ENCODE measurements around the gene FGGY. TPM values are rescaled to one million over a fixed set of nuclear protein-coding genes. Genes with fewer than 3 reads are reported as not detected.

The FGGY gene
- total and polyA plus RNA-seq, 8 donors = 6.2 to 27.0 (median 16.0) TPM

DNA sequence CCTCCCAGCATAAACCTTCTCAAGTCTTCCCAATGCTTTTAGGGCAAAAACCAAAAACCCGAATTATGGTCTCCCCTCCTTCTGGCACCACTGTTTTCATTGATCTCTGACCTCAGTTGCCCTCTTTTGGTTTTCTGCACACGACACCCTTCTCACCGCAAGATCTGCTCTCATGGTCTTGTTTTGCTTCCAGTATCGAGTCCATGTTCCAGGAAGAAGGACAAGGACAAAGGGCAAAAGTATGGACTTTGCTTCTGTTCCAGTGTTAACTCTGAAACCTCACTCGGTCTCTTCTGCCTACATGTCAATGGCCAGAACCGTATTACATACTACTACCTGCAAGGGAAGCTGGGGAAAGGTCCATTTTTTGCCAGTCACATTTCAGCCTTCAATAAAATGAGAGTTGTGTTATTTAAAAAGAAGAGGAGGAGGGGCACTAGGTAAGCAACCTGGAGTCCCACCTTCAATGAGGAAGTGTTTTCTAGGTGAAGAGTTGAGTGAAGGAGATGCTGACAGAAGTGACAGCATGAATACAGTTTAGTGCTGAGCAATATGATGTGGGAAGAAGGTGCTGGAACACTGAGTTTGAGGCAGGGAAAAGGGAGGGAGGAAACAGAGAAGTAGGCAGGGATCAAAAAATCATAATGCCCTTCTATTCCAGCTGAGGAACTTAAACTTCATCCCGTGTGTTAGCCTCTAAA lies 183.4 kb downstream of the FGGY start:
- FAIRE-seq = no peak
- intact Hi-C loops (cut with DNase I) = no loop called here
- Histone ChIP-seq H3K4me3 (no peak overlapping the region), H3K27ac (no peak overlapping the region), H3K27me3 (no peaks in the 10 kb centered on the region), H3K9me3 (no peaks in the 10 kb centered on the region), H3K4me1 (no peaks in the 10 kb centered on the region), H3K36me3 (no peaks in the 10 kb centered on the region)
- no peak for DNase-seq
- 73 to 82% methylated on average over 7 of the region's 7 CpGs for WGBS, 2 donors
- ATAC-seq = no peak
- TF ChIP-seq, protein P1, sequence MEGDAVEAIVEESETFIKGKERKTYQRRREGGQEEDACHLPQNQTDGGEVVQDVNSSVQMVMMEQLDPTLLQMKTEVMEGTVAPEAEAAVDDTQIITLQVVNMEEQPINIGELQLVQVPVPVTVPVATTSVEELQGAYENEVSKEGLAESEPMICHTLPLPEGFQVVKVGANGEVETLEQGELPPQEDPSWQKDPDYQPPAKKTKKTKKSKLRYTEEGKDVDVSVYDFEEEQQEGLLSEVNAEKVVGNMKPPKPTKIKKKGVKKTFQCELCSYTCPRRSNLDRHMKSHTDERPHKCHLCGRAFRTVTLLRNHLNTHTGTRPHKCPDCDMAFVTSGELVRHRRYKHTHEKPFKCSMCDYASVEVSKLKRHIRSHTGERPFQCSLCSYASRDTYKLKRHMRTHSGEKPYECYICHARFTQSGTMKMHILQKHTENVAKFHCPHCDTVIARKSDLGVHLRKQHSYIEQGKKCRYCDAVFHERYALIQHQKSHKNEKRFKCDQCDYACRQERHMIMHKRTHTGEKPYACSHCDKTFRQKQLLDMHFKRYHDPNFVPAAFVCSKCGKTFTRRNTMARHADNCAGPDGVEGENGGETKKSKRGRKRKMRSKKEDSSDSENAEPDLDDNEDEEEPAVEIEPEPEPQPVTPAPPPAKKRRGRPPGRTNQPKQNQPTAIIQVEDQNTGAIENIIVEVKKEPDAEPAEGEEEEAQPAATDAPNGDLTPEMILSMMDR (IDR thresholded peaks at IDR 0.05) = no peak

DNA sequence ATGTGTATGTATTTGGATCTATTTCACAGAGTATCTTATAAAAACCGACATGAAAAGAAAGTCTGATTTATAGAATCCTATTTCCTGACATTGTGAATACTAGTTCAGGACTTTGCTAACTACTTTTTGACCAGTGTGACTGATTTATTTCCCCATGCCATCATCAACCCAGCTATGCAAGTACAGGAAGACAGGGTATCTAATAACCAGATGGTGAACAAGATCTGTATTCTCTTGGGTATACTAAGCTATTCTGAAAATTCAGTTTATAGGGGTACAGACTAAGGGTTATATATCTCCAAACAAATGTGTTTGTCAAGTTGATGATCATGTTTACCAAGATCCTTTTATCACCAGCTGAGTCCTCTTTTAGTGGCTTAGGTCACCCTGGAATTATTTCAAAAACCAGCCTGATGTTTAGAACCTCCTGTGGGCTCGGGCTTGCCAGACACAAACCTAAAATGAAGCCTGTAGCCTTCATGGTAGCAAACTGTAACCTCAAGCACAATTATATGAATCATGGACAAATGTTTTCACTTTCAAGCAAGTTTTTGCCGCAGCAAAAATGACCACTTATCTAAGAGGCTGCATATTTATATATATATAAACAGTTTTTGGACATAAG lies 185.1 kb downstream of the FGGY start:
- DNase-seq = no peak
- ATAC-seq = no peak
- no peaks in the 10 kb centered on the region for H3K36me3 ChIP-seq
- FAIRE-seq = no peak
- no peak overlapping the region for H3K27ac ChIP-seq
- H3K4me3 ChIP-seq = no peak overlapping the region
- intact Hi-C loops (cut with DNase I) = no loop called here
- TF ChIP-seq, protein P1 (IDR thresholded peaks at IDR 0.05) = no peak
- no peaks in the 10 kb centered on the region for H3K4me1 ChIP-seq
- 82 to 88% methylated on average over 3 of the region's 3 CpGs for WGBS, 2 donors
- no peaks in the 10 kb centered on the region for H3K27me3 ChIP-seq
- no peaks in the 10 kb centered on the region for H3K9me3 ChIP-seq

DNA sequence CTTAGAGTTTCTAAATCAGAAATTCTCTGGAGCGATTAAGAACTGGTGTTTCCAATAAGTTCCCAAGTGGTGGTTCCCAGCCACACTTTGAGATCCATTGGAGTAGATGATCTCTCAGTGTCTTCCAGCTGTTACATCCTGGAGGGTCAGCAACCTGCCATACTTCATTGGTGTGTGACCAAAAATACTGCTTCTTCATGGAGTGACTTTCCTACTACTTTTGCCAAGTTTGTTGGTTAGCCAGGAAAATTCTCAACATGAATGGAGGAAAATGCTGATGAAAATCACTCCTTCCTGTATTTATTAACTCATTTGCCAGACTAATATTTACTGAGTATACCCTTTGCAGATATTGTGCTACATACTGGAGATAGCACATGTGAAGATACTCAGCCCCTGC lies 186.1 kb downstream of the FGGY start:
- no peaks in the 10 kb centered on the region for H3K4me1 ChIP-seq
- no peak for DNase-seq
- 94 to 97% methylated on average over 1 of the region's 1 CpG for WGBS, 2 donors
- H3K27me3 ChIP-seq = no peaks in the 10 kb centered on the region
- no peaks in the 10 kb centered on the region for H3K36me3 ChIP-seq
- no peak for FAIRE-seq
- no peak for ATAC-seq
- H3K9me3 ChIP-seq = no peaks in the 10 kb centered on the region
- intact Hi-C loops (cut with DNase I) = no loop called here
- H3K4me3 ChIP-seq = no peak overlapping the region
- TF ChIP-seq, protein P1 (IDR thresholded peaks at IDR 0.05) = no peak
- no peak overlapping the region for H3K27ac ChIP-seq

DNA sequence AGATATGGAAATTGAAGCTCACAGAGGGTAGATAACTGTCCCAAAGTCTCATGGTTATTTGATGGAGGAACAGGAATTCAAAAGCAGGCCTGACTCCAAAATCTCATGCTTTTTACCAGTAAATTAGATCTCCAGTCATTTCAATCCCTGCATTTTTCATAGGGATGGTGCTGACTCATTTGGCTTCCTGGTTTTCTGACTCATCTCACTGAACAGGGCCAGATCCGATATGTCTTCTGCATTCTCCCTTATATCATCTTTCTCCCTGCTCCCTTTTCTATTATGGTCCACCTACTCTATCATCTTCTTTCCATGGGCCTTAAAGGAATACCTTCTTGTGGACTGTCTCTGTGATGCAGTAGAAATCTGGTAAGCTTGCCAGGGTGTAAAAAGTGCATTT lies 187.2 kb downstream of the FGGY start:
- Histone ChIP-seq H3K27me3 (no peaks in the 10 kb centered on the region), H3K9me3 (no peaks in the 10 kb centered on the region), H3K4me1 (no peaks in the 10 kb centered on the region), H3K36me3 (no peaks in the 10 kb centered on the region), H3K4me3 (no peak overlapping the region), H3K27ac (no peak overlapping the region)
- TF ChIP-seq, protein P1 (IDR thresholded peaks at IDR 0.05) = no peak
- FAIRE-seq (no peak), ATAC-seq (peak in 2 of 4 donors; percentile 58 to 70), DNase-seq (no peak)
- 85 to 88% methylated on average over 1 of the region's 1 CpG for WGBS, 2 donors
- intact Hi-C loops (cut with DNase I) = no loop called here

DNA sequence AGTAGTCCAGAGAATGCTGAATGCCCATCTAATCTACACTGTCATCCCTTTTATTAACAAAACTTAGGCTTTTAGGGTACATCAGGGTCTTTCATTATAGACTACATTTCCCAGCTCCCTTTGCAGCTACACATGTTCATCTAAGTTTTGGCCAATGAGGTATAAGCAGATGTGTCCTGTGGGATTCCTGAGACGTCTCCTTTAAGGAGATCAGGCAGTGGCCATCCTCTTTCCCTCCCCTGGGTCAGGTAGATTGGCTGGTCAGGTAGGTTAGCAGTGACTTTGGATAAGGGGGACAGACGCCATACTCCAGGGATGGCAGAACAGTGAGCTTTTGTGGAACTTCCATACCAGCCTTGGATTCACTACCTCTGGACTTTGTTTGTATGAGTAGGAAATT lies 188.3 kb downstream of the FGGY start:
- intact Hi-C loops (cut with DNase I) = no loop called here
- H3K27ac ChIP-seq = no peak overlapping the region
- H3K36me3 ChIP-seq = no peaks in the 10 kb centered on the region
- no peaks in the 10 kb centered on the region for H3K4me1 ChIP-seq
- DNase-seq (no peak), ATAC-seq (no peak), FAIRE-seq (no peak)
- H3K4me3 ChIP-seq = no peak overlapping the region
- no peaks in the 10 kb centered on the region for H3K27me3 ChIP-seq
- WGBS, 2 donors = 90 to 96% methylated on average over 2 of the region's 2 CpGs
- H3K9me3 ChIP-seq = no peaks in the 10 kb centered on the region
- TF ChIP-seq, protein P1 (IDR thresholded peaks at IDR 0.05) = no peak
